T-cell (primary cell): Measurements from ENCODE around the gene SP8. TPM values are rescaled to one million over a fixed set of nuclear protein-coding genes. Genes with fewer than 3 reads are reported as not detected.
"Not testable (repeated sequence)": the region's sequence is repeated elsewhere in the genome, so short reads cannot be mapped to it uniquely, and the experiment has no call there.

Experiments used
- ATAC-seq, 4 experiments: fragments of 200-7000 bp in 3 of 4; fragments of 150-1000 bp in 1 of 4; cut with Tn5 transposase; replicated peaks in 1 of 4; 1 replicate in 3 of 4; 2 replicates in 1 of 4; pipeline ENCODE4 v1.10.0; 2021; ENCODE audit warnings: moderate library complexity in 3 of 4, mild to moderate bottlenecking in 2 of 4, moderate number of reproducible peaks in 1 of 4
- CTCF ChIA-PET, 2 donors: fragments of 300-600 bp; sonication (Branson Sonifier 250); formaldehyde crosslinking; loops; one replicate each; lab custom pipeline; 2022; ENCODE audit warnings: antibody characterized with exemption in 2 of 2; lab: Charles Lee
- POLR2A ChIA-PET, 2 donors: fragments of 300-600 bp; sonication (Branson Sonifier 250); formaldehyde crosslinking; loops; one replicate each; lab custom pipeline; 2022; ENCODE audit warnings: antibody characterized with exemption in 2 of 2; lab: Charles Lee
- DNase-seq, 35 experiments: peaks; one replicate each; pipeline versions ENCODE4 v3.0.0 to v3.0.0-alpha.2; 2013 to 2023
- H3K27ac ChIP-seq: one replicate; pipeline ENCODE4 v1.5.1; 2013; ENCODE audit warnings: low read length
- H3K27me3 ChIP-seq, 2 experiments: replicated peaks in 1 of 2; 1 replicate in 1 of 2; 2 replicates in 1 of 2; pipeline versions ENCODE4 v1.6.1 to v1.7.0; 2013; ENCODE audit warnings: low read length in 1 of 2, mixed read lengths in 1 of 2; ENCODE audit not compliant: control insufficient read depth in 2 of 2, insufficient read depth in 2 of 2; ENCODE audit errors: extremely low read depth in 1 of 2
- H3K36me3 ChIP-seq, 2 donors: 1 replicate in 1 of 2; 2 replicates in 1 of 2; pipeline versions ENCODE4 v1.6.1 to v1.7.0; 2013; ENCODE audit warnings: low read length in 1 of 2; ENCODE audit not compliant: control insufficient read depth in 2 of 2, insufficient read depth in 1 of 2; ENCODE audit errors: extremely low read depth in 1 of 2
- H3K4me1 ChIP-seq, 2 experiments: 1 replicate in 1 of 2; 2 replicates in 1 of 2; pipeline versions ENCODE4 v1.6.1 to v1.7.0; 2013; ENCODE audit warnings: low read length in 2 of 2, mixed read lengths in 1 of 2; ENCODE audit not compliant: insufficient read depth in 2 of 2, control insufficient read depth in 1 of 2; ENCODE audit errors: extremely low read depth in 1 of 2
- H3K4me3 ChIP-seq, 2 donors: 1 replicate in 1 of 2; 2 replicates in 1 of 2; pipeline versions ENCODE4 v1.5.1 to v1.7.0; 2013; ENCODE audit warnings: mild to moderate bottlenecking in 2 of 2, low read length in 1 of 2, moderate library complexity in 1 of 2; ENCODE audit not compliant: control insufficient read depth in 1 of 2; ENCODE audit errors: extremely low read depth in 1 of 2
- H3K9me3 ChIP-seq: 2 replicates; pipeline ENCODE4 v1.7.0; 2013
- H3K27ac Mint-ChIP-seq, 2 donors: one replicate each; pipeline ENCODE4 v1.8.0; 2020 to 2021; ENCODE audit warnings: mild to moderate bottlenecking in 2 of 2, mixed read lengths in 2 of 2
- H3K27me3 Mint-ChIP-seq, 2 donors: one replicate each; pipeline ENCODE4 v1.8.0; 2021 to 2022; ENCODE audit warnings: mixed read lengths in 2 of 2
- H3K36me3 Mint-ChIP-seq: one replicate; pipeline ENCODE4 v1.8.0; 2021; ENCODE audit warnings: mixed read lengths
- H3K4me1 Mint-ChIP-seq, 3 donors: one replicate each; pipeline ENCODE4 v1.8.0; 2020 to 2022; ENCODE audit warnings: mixed read lengths in 3 of 3, mild to moderate bottlenecking in 1 of 3
- H3K4me3 Mint-ChIP-seq, 3 donors: one replicate each; pipeline ENCODE4 v1.8.0; 2020 to 2022; ENCODE audit warnings: mild to moderate bottlenecking in 3 of 3, mixed read lengths in 3 of 3, moderate library complexity in 3 of 3
- H3K9me3 Mint-ChIP-seq, 3 donors: one replicate each; pipeline ENCODE4 v1.8.0; 2020 to 2022; ENCODE audit warnings: mixed read lengths in 3 of 3
- WGBS: methylation state at CpG from one replicate; pipeline ENCODE4 v1.1.5; 2013; ENCODE audit warnings: missing lambda C conversion rate; ENCODE audit not compliant: insufficient coverage; 5-methylcytosine and 5-hydroxymethylcytosine counted together
- total RNA-seq, 35 experiments: library from RNA in 6 of 35; stranded (reverse) in 6 of 35; fragments of 120-200 nt in 1 of 35; gene quantifications; one replicate each; pipeline versions ENCODE4 v1.2.1 to v1.2.4 and lab custom pipeline; 2013 to 2026

The SP8 gene
- total RNA-seq (under 1 TPM in 1 of 5 donors, not detected in 4; 0.18 TPM), total RNA-seq (lab: John Stamatoyannopoulos, UW) (0 to 0.15 (median 0) reads per million in 29 experiments)
- total RNA-seq (2013): not detected

DNA sequence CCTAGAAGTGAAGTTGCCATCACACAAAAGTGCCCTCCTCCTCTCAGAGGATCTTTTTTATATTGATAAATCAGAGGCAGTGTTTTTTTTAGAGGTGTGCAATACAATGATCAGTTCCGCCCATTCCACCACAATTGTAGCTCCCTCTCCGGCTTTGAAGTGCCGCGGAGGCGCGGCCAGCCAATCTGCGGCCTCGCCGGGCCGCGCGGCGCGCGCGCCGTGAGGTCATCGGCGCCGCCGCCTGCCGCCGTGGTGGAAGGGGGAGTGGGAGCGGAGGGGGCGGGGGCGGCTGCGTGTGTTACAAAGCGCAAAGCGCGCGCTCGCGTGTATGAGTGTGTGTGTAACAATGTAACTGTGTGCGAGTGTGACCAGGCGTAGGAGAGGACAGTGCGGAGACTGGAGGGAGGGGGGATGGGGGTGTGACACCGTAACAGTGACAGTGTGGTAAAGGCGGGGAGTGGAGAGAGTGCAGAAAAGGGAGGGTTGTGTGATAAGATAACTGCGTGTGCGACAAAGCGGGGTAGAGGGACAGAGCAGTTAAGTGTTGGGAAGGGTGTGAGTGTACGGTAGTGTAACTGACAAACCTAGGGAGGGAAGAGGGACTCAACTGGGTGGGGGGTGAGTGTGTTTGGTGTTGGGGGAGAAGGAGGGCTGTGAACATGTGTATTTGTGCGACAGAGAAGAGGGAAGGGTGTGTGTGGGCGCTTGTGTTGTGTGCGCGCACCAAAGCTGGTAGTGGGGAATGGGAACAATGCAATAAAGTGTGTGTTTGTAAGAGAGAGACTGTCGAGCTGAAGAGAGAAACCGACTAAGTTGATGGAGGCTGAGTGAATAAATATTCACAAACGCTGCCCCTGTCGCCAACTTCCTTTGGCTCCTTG, at the start of gene SP8:
Gene SP8, minus strand, starts transcription at position 108 of the 881 bp plus-strand sequence. Its CDS starts 88 bp downstream, at position 20.
- DNase-seq: no peak
- POLR2A ChIA-PET: no interaction called here

DNA sequence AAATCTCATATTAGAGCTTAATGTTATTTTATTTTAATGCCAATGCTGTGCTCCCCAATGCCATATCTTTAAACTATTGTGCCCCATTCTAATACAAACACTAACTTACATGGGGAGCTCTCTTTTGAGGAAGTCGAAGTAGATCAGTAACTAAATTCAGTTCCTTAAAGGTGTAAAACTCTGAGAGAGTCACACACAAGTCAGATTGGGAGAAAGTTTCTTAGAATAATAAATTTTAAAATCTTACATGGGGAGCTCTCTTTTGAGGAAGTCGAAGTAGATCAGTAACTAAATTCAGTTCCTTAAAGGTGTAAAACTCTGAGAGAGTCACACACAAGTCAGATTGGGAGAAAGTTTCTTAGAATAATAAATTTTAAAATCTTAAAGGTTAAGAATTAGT, 49.7 kb upstream of the SP8 start:
- CTCF ChIA-PET, H3K4me1 ChIP-seq, H3K27me3 ChIP-seq, H3K27ac ChIP-seq, H3K36me3 ChIP-seq, H3K4me3 Mint-ChIP-seq, H3K27me3 Mint-ChIP-seq, POLR2A ChIA-PET, H3K27ac Mint-ChIP-seq, DNase-seq, H3K36me3 Mint-ChIP-seq, H3K4me1 Mint-ChIP-seq, H3K9me3 ChIP-seq, H3K9me3 Mint-ChIP-seq, ATAC-seq, H3K4me3 ChIP-seq: not testable (repeated sequence)
- no CpG with 5 or more reads among the region's 2 CpGs for WGBS

More for the DNA sequence above, at the start of gene SP8:
- CTCF ChIA-PET: interaction anchor here (0.6 to 0.7 kb wide), 3 partner anchors 9 to 1073 kb away, joined by 3 read pairs; no protein-coding TSS in a partner anchor
- peaks cover 5 to 22% (median 9%) of the 10 kb centered on the region in 3 donors for H3K9me3 Mint-ChIP-seq
- Histone ChIP-seq H3K36me3 (no peaks in the 10 kb centered on the region), H3K9me3 (no peaks in the 10 kb centered on the region), H3K4me1 (peaks cover 20 to 32% of the 10 kb centered on the region in 2 experiments), H3K27me3 (peaks cover 31 to 54% of the 10 kb centered on the region in 2 experiments), H3K27ac (no peak within 1 kb of the TSS), H3K4me3 (peak within 1 kb of the TSS in 1 of 2 donors; percentile 79)
- H3K27me3 Mint-ChIP-seq: peaks cover 61 to 74% of the 10 kb centered on the region in 2 donors
- WGBS: 9% methylated on average over 36 of the region's 50 CpGs
- peaks cover 9% of the 10 kb centered on the region for H3K36me3 Mint-ChIP-seq
- H3K4me3 Mint-ChIP-seq: peak within 1 kb of the TSS; percentile 49 to 79 (median 57)
- peak in 1 of 4 experiments; percentile 61 for ATAC-seq
- peaks cover 24 to 26% (median 26%) of the 10 kb centered on the region in 3 donors for H3K4me1 Mint-ChIP-seq
- peak within 1 kb of the TSS in 1 of 2 donors; percentile 40 for H3K27ac Mint-ChIP-seq

DNA sequence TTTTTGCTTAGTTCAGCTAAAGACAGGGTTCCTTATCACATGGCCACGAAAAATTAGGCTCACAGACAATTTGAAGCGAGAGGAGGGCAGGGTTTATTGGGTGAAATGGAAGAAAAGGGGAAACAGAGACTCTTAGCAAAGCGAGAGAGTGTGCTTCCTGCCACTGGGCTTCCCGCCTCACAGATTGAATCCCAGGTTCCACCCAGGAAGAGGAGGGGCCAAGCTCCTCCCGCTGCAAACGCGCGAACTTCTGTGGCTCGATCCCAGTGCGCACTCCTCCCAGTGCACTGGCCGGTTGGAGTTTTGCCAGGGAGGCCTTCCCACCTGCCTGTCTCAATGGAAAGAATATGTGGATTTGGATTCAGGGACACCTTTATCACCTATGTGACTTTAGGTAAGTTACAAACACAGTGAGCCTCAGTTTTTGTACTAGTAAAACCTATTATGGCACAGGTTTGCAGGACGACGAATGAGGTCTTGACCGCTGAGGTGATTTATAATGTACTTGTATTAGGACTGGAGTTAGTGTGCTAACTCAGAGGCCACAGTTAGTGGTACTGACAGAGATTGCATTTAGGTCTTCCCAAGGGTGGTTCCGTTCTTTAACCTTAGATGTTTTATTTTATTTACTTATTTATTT, 48.5 kb upstream of the SP8 start:
- Histone ChIP-seq H3K4me1 (no peaks in the 10 kb centered on the region), H3K27me3 (peaks cover 0 to 4% of the 10 kb centered on the region in 2 experiments), H3K27ac (no peak overlapping the region), H3K9me3 (no peaks in the 10 kb centered on the region), H3K36me3 (no peaks in the 10 kb centered on the region), H3K4me3 (no peak overlapping the region)
- peaks cover 0 to 2% (median 0%) of the 10 kb centered on the region in 3 donors for H3K9me3 Mint-ChIP-seq
- ATAC-seq (no peak), DNase-seq (no peak)
- H3K27ac Mint-ChIP-seq: no peak overlapping the region
- 68% methylated on average over 3 of the region's 15 CpGs for WGBS
- no peaks in the 10 kb centered on the region for H3K36me3 Mint-ChIP-seq
- peaks cover 0 to 10% of the 10 kb centered on the region in 2 donors for H3K27me3 Mint-ChIP-seq
- ChIA-PET CTCF (no interaction called here), POLR2A (no interaction called here)
- H3K4me1 Mint-ChIP-seq: no peaks in the 10 kb centered on the region
- H3K4me3 Mint-ChIP-seq: no peak overlapping the region

DNA sequence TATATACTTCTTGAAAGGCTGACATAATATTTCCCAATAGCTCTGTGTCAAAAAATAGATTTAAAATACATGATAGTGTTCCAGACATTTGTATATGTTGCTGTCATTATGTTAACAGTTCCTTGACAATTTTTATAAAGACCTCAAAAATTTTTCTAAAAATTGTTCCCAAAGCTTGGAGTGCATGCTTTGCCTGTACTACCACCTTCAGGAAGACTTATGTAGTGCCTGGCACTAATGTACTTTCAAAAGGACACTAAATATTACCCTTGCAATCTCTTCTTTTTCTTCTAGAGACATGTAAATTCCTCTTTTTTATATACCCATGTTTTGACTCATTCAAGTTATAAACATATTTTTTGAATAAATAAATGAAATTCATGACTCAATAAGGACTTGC, 48.0 kb upstream of the SP8 start:
- Mint-ChIP-seq H3K4me3 (no peak overlapping the region), H3K36me3 (no peaks in the 10 kb centered on the region), H3K9me3 (peaks cover 0 to 2% (median 0%) of the 10 kb centered on the region in 3 donors), H3K27me3 (peaks cover 0 to 10% of the 10 kb centered on the region in 2 donors), H3K4me1 (no peaks in the 10 kb centered on the region), H3K27ac (no peak overlapping the region)
- no peak for ATAC-seq
- Histone ChIP-seq H3K27me3 (peaks cover 0 to 4% of the 10 kb centered on the region in 2 experiments), H3K4me3 (no peak overlapping the region), H3K4me1 (no peaks in the 10 kb centered on the region), H3K36me3 (no peaks in the 10 kb centered on the region), H3K9me3 (no peaks in the 10 kb centered on the region), H3K27ac (no peak overlapping the region)
- no peak for DNase-seq
- POLR2A ChIA-PET: interaction anchor here in 1 of 2 donors (0.6 kb wide), 1 partner anchor 78 kb away, joined by 3 read pairs; no protein-coding TSS in a partner anchor
- CTCF ChIA-PET: no interaction called here

DNA sequence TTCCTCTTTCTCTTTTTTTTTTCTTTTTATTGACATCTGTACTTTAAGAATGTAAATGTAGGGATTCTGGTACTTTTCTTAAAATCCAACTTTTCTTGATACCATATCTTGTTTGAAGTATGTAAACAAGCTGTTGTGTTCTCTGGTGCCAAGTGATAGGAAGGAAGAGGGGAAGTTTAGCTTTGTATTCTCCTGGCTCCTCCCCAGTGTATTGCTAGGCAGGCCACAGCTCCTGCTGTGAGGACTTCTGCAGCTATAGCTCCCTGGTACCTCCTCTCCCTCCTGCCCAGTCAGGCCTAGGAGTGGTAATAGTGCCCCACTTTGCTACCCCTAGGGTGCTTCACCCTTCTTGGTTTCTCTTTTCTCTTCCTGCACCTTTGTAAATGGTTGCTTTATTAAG, 45.3 kb upstream of the SP8 start:
- ATAC-seq (no peak), DNase-seq (no peak)
- no peaks in the 10 kb centered on the region for H3K4me1 ChIP-seq
- H3K4me1 Mint-ChIP-seq: no peaks in the 10 kb centered on the region
- no peak overlapping the region for H3K4me3 ChIP-seq
- ChIA-PET CTCF (no interaction called here), POLR2A (interaction anchor here in 1 of 2 donors (0.6 kb wide), 1 partner anchor 916 kb away, joined by 3 read pairs; no protein-coding TSS in a partner anchor)
- H3K36me3 ChIP-seq: no peaks in the 10 kb centered on the region
- H3K9me3 Mint-ChIP-seq: no peaks in the 10 kb centered on the region
- H3K27me3 ChIP-seq: peaks cover 2 to 4% of the 10 kb centered on the region in 2 experiments
- no peak overlapping the region for H3K27ac Mint-ChIP-seq
- H3K27ac ChIP-seq: no peak overlapping the region
- H3K36me3 Mint-ChIP-seq: no peaks in the 10 kb centered on the region
- no peak overlapping the region for H3K4me3 Mint-ChIP-seq
- H3K9me3 ChIP-seq: no peaks in the 10 kb centered on the region
- H3K27me3 Mint-ChIP-seq: peaks cover 0 to 14% of the 10 kb centered on the region in 2 donors

DNA sequence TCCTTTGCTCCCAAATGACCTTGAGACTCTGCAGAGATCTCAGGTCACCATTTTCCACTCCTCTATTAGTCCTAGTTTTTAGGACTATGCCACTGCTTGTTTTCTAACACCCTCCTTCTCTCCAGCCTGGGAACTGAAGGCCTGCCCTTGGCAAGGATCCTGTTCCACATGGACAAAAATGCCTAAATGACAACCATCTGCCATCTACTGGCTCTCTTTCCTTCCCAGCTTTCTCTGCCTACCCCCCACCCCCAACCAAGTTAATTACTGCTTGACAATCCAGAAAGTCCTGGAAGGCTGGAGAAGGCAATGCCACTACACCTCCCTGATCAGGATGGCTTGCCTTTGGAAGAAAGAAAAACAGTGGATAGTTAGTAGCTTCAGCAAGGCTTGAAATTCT, 44.8 kb upstream of the SP8 start:
- peak overlapping the region in 1 of 2 donors; percentile 23 for H3K27ac Mint-ChIP-seq
- H3K9me3 ChIP-seq: no peaks in the 10 kb centered on the region
- H3K4me3 Mint-ChIP-seq: no peak overlapping the region
- H3K27me3 Mint-ChIP-seq: peaks cover 0 to 14% of the 10 kb centered on the region in 2 donors
- peaks cover 2 to 4% of the 10 kb centered on the region in 2 experiments for H3K27me3 ChIP-seq
- no peaks in the 10 kb centered on the region for H3K9me3 Mint-ChIP-seq
- DNase-seq (no peak), ATAC-seq (no peak)
- no peak overlapping the region for H3K27ac ChIP-seq
- no peaks in the 10 kb centered on the region for H3K36me3 ChIP-seq
- POLR2A ChIA-PET: no interaction called here
- H3K4me1 ChIP-seq: no peaks in the 10 kb centered on the region
- CTCF ChIA-PET: no interaction called here
- H3K4me1 Mint-ChIP-seq: no peaks in the 10 kb centered on the region
- H3K4me3 ChIP-seq: no peak overlapping the region
- no peaks in the 10 kb centered on the region for H3K36me3 Mint-ChIP-seq
